Memory B cell (primary cell): ENCODE results near the gene PHC3.
A peak's percentile ranks its signal among the peaks of the same experiment; 100 is the strongest.
"Not testable (repeated sequence)": the region's sequence is repeated elsewhere in the genome, so short reads cannot be mapped to it uniquely, and the experiment has no call there.

Experiments used
- ATAC-seq: fragments of 150-1000 bp; cut with Tn5 transposase; 2 replicates; pipeline ENCODE4 v1.10.0; 2021; ENCODE audit warnings: low read depth, mild to moderate bottlenecking, moderate library complexity
- DNase-seq, 2 donors: peaks; one replicate each; pipeline ENCODE4 v3.0.0; 2022; ENCODE audit warnings: low spot score in 2 of 2
- H3K27ac Mint-ChIP-seq: one replicate; pipeline ENCODE4 v1.8.0; 2022; ENCODE audit warnings: mild to moderate bottlenecking, moderate library complexity, mixed read lengths
- H3K27me3 Mint-ChIP-seq: one replicate; pipeline ENCODE4 v1.8.0; 2022; ENCODE audit warnings: mixed read lengths
- H3K36me3 Mint-ChIP-seq: one replicate; pipeline ENCODE4 v1.8.0; 2022; ENCODE audit warnings: mild to moderate bottlenecking, mixed read lengths
- H3K4me1 Mint-ChIP-seq: one replicate; pipeline ENCODE4 v1.8.0; 2022; ENCODE audit warnings: mixed read lengths
- H3K4me3 Mint-ChIP-seq: one replicate; pipeline ENCODE4 v1.8.0; 2022; ENCODE audit warnings: mild to moderate bottlenecking, moderate library complexity, mixed read lengths
- H3K9me3 Mint-ChIP-seq: one replicate; pipeline ENCODE4 v1.8.0; 2022; ENCODE audit warnings: mixed read lengths

Gene PHC3

GRCh38 chr3:170180908-170181885 lies at the start of gene PHC3:
Gene PHC3, minus strand, starts transcription at chr3:170181733. Its CDS starts 18 bp downstream, at chr3:170181715.
- Mint-ChIP-seq H3K36me3 (peaks cover 7% of the 10 kb centered on the region), H3K27me3 (no peaks in the 10 kb centered on the region), H3K27ac (peak within 1 kb of the TSS; percentile 96), H3K4me3 (peak within 1 kb of the TSS; percentile 95), H3K4me1 (peaks cover 21% of the 10 kb centered on the region), H3K9me3 (no peaks in the 10 kb centered on the region)
- DNase-seq = peak; percentile 86 to 92
- peak; percentile 83 for ATAC-seq

GRCh38 chr3:170228093-170228766 lies 46.7 kb upstream of the PHC3 start:
- Mint-ChIP-seq H3K36me3 (no peaks in the 10 kb centered on the region), H3K9me3 (no peaks in the 10 kb centered on the region), H3K4me1 (peaks cover 7% of the 10 kb centered on the region), H3K4me3 (no peak overlapping the region), H3K27ac (no peak overlapping the region), H3K27me3 (no peaks in the 10 kb centered on the region)
- no peak for DNase-seq
- no peak for ATAC-seq

- DNase-seq (no peak), ATAC-seq (no peak)
- Mint-ChIP-seq H3K9me3 (no peaks in the 10 kb centered on the region), H3K4me3 (no peak overlapping the region), H3K27ac (no peak overlapping the region), H3K27me3 (no peaks in the 10 kb centered on the region), H3K36me3 (no peaks in the 10 kb centered on the region), H3K4me1 (peaks cover 10% of the 10 kb centered on the region)
Measured at GRCh38 chr3:170226426-170226960, 45.0 kb upstream of the PHC3 start.

GRCh38 chr3:170225166-170225565 lies 43.6 kb upstream of the PHC3 start:
- Mint-ChIP-seq H3K4me3 (no peak overlapping the region), H3K4me1 (peaks cover 10% of the 10 kb centered on the region), H3K27me3 (no peaks in the 10 kb centered on the region), H3K36me3 (no peaks in the 10 kb centered on the region), H3K9me3 (no peaks in the 10 kb centered on the region), H3K27ac (no peak overlapping the region)
- DNase-seq (no peak), ATAC-seq (no peak)

- H3K36me3 Mint-ChIP-seq = no peaks in the 10 kb centered on the region
- DNase-seq (peak; percentile 14 to 16), ATAC-seq (peak; percentile 41)
- H3K27me3 Mint-ChIP-seq = no peaks in the 10 kb centered on the region
- no peaks in the 10 kb centered on the region for H3K9me3 Mint-ChIP-seq
- peaks cover 10% of the 10 kb centered on the region for H3K4me1 Mint-ChIP-seq
- peak overlapping the region; percentile 83 for H3K27ac Mint-ChIP-seq
- H3K4me3 Mint-ChIP-seq = peak overlapping the region; percentile 92
Measured at GRCh38 chr3:170222647-170223541, 41.4 kb upstream of the PHC3 start.

GRCh38 chr3:170221924-170222646 lies 40.6 kb upstream of the PHC3 start, which contains the start of gene PRKCI:
Gene PRKCI, plus strand, starts transcription at chr3:170222424. Its CDS starts 246 bp downstream, at chr3:170222670.
- Mint-ChIP-seq H3K4me1 (peaks cover 10% of the 10 kb centered on the region), H3K27me3 (no peaks in the 10 kb centered on the region), H3K9me3 (no peaks in the 10 kb centered on the region), H3K27ac (peak within 1 kb of the TSS; percentile 83), H3K36me3 (no peaks in the 10 kb centered on the region), H3K4me3 (peak within 1 kb of the TSS; percentile 92)
- ATAC-seq (peak; percentile 86), DNase-seq (peak; percentile 42 to 58)

GRCh38 chr3:170220871-170221270 lies 39.3 kb upstream of the PHC3 start:
- DNase-seq = no peak
- ATAC-seq = no peak
- Mint-ChIP-seq H3K27ac (no peak overlapping the region), H3K27me3 (no peaks in the 10 kb centered on the region), H3K9me3 (peaks cover 3% of the 10 kb centered on the region), H3K36me3 (no peaks in the 10 kb centered on the region), H3K4me1 (peaks cover 10% of the 10 kb centered on the region), H3K4me3 (peak overlapping the region; percentile 54)

GRCh38 chr3:170219850-170220249 lies 38.3 kb upstream of the PHC3 start:
- H3K27ac Mint-ChIP-seq = no peak overlapping the region
- H3K9me3 Mint-ChIP-seq = peaks cover 3% of the 10 kb centered on the region
- H3K4me3 Mint-ChIP-seq = no peak overlapping the region
- DNase-seq = no peak
- H3K36me3 Mint-ChIP-seq = no peaks in the 10 kb centered on the region
- no peak for ATAC-seq
- no peaks in the 10 kb centered on the region for H3K27me3 Mint-ChIP-seq
- H3K4me1 Mint-ChIP-seq = peaks cover 9% of the 10 kb centered on the region

GRCh38 chr3:170211668-170212067 lies 30.1 kb upstream of the PHC3 start:
- ATAC-seq = no peak
- Mint-ChIP-seq H3K9me3 (peaks cover 6% of the 10 kb centered on the region), H3K27ac (no peak overlapping the region), H3K27me3 (peaks cover 10% of the 10 kb centered on the region), H3K36me3 (peaks cover 3% of the 10 kb centered on the region), H3K4me1 (no peaks in the 10 kb centered on the region), H3K4me3 (no peak overlapping the region)
- DNase-seq = no peak

GRCh38 chr3:170207717-170208116 lies 26.2 kb upstream of the PHC3 start:
- Mint-ChIP-seq H3K4me3 (no peak overlapping the region), H3K4me1 (no peaks in the 10 kb centered on the region), H3K9me3 (peaks cover 5% of the 10 kb centered on the region), H3K36me3 (peaks cover 3% of the 10 kb centered on the region), H3K27ac (no peak overlapping the region), H3K27me3 (peaks cover 15% of the 10 kb centered on the region)
- no peak for ATAC-seq
- DNase-seq = no peak

GRCh38 chr3:170206164-170206762 lies 24.7 kb upstream of the PHC3 start:
- not testable (repeated sequence) for H3K36me3 Mint-ChIP-seq, H3K4me3 Mint-ChIP-seq, ATAC-seq, DNase-seq, H3K4me1 Mint-ChIP-seq, H3K27ac Mint-ChIP-seq, H3K9me3 Mint-ChIP-seq
- H3K27me3 Mint-ChIP-seq = peaks cover 14% of the 10 kb centered on the region

- no peak for DNase-seq
- Mint-ChIP-seq H3K4me1 (no peaks in the 10 kb centered on the region), H3K4me3 (no peak overlapping the region), H3K36me3 (no peaks in the 10 kb centered on the region), H3K27me3 (peaks cover 14% of the 10 kb centered on the region), H3K9me3 (no peaks in the 10 kb centered on the region), H3K27ac (no peak overlapping the region)
- ATAC-seq = no peak
Measured at GRCh38 chr3:170205302-170205701, 23.8 kb upstream of the PHC3 start.
